Fibroblast of mammary gland (primary cell): ENCODE data around the gene TRNT1.

ENCODE experiments used
- DNase-seq: peaks from one replicate; pipeline ENCODE4 v3.0.0-alpha.2; 2010; ENCODE audit warnings: low read depth
- H3K4me3 ChIP-seq: 2 replicates; pipeline ENCODE4 v1.5.1; 2011; ENCODE audit warnings: low read depth, mild to moderate bottlenecking, low read length, moderate library complexity; ENCODE audit not compliant: control insufficient read depth
- CTCF ChIP-seq: conservative IDR thresholded peaks from 2 replicates; pipeline ENCODE4 v1.5.1; 2011; ENCODE audit warnings: low read depth, low read length, inconsistent platforms; ENCODE audit not compliant: control insufficient read depth, insufficient read depth

TRNT1 gene

GRCh38 chr3:3110299-3110630, 16.5 kb upstream of the TRNT1 start, which contains the start of gene IL5RA:
Gene IL5RA, minus strand, starts transcription at chr3:3110374. Its CDS starts 5,390 bp downstream, at chr3:3104984.
- H3K4me3 ChIP-seq, result no peak within 1 kb of the TSS
- no peak for TF ChIP-seq CTCF
- DNase-seq, result no peak

GRCh38 chr3:3110749-3111361, 15.9 kb upstream of the TRNT1 start:
- no peak for TF ChIP-seq CTCF
- H3K4me3 ChIP-seq, result no peak overlapping the region
- DNase-seq, result no peak

- DNase-seq, result no peak
- no peak for TF ChIP-seq CTCF
- H3K4me3 ChIP-seq, result no peak overlapping the region
Observed at GRCh38 chr3:3113042-3113709, 13.6 kb upstream of the TRNT1 start.

GRCh38 chr3:3117651-3118050, 9.1 kb upstream of the TRNT1 start:
- no peak for DNase-seq
- no peak overlapping the region for H3K4me3 ChIP-seq
- TF ChIP-seq CTCF, result no peak

- no peak for TF ChIP-seq CTCF
- no peak overlapping the region for H3K4me3 ChIP-seq
- DNase-seq, result peak; percentile 19
Observed at GRCh38 chr3:3119393-3119851, 7.3 kb upstream of the TRNT1 start.

GRCh38 chr3:3125977-3126376, 763 bp upstream of the TRNT1 start:
- peak overlapping the region; percentile 68 for H3K4me3 ChIP-seq
- no peak for DNase-seq
- no peak for TF ChIP-seq CTCF
